Neural crest cell (in vitro differentiated cells): Measurements from ENCODE around the gene ARF1. TPM values are rescaled to one million over a fixed set of nuclear protein-coding genes. Genes with fewer than 3 reads are reported as not detected.

Experiments
- DNase-seq: peaks from one replicate; pipeline ENCODE4 v3.0.0; 2021; ENCODE audit warnings: low read depth, mixed read lengths, low spot score
- H3K27ac Mint-ChIP-seq: one replicate; pipeline ENCODE4 v1.8.0; 2021; ENCODE audit warnings: mild to moderate bottlenecking, mixed read lengths; ENCODE audit not compliant: unreplicated experiment
- H3K27me3 Mint-ChIP-seq: 2 replicates; pipeline ENCODE4 v1.8.0; 2021; ENCODE audit warnings: low read depth, mild to moderate bottlenecking, mixed read lengths
- H3K36me3 Mint-ChIP-seq: 2 replicates; pipeline ENCODE4 v1.8.0; 2021; ENCODE audit warnings: low read depth, mild to moderate bottlenecking, mixed read lengths
- H3K4me1 Mint-ChIP-seq: 2 replicates; pipeline ENCODE4 v1.8.0; 2021; ENCODE audit warnings: mixed read lengths
- H3K4me3 Mint-ChIP-seq: one replicate; pipeline ENCODE4 v1.8.0; 2021; ENCODE audit warnings: mild to moderate bottlenecking, mixed read lengths
- H3K9me3 Mint-ChIP-seq: 2 replicates; pipeline ENCODE4 v1.8.0; 2021; ENCODE audit warnings: mixed read lengths
- total RNA-seq: library from RNA; stranded (reverse); gene quantifications from 2 replicates; pipeline ENCODE4 v1.2.1, GENCODE V29; 2021
- TF ChIP-seq, protein P1 (sequence below): fragments of 200-600 bp; sonication (generic); conservative IDR thresholded peaks from 2 replicates; pipeline ENCODE4 v1.5.0; 2021; ENCODE audit warnings: antibody characterized with exemption, mild to moderate bottlenecking

Gene ARF1
- total RNA-seq, 1 donor from 2014 or later = 237 TPM

DNA sequence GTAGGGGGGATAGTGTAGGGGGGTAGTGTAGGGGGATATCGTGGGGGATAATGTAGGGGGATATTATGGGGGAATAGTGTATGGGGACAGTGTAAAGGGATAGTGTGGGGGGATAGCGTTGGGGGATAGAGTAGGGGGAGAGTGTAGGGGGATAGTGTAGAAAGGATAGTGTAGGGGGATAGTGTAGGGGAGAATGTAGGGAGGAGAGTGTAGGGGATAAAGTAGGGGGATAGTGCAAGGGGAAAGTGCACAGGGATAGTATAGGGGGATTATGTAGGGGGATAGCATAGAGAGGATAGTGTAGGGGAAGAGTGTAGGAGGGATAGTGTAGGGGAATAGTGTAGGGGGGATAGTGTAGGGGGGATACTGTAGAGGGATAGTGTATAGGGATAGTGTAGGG is 12.3 kb upstream of the ARF1 start:
- H3K36me3 Mint-ChIP-seq = no peaks in the 10 kb centered on the region
- TF ChIP-seq, protein P1, sequence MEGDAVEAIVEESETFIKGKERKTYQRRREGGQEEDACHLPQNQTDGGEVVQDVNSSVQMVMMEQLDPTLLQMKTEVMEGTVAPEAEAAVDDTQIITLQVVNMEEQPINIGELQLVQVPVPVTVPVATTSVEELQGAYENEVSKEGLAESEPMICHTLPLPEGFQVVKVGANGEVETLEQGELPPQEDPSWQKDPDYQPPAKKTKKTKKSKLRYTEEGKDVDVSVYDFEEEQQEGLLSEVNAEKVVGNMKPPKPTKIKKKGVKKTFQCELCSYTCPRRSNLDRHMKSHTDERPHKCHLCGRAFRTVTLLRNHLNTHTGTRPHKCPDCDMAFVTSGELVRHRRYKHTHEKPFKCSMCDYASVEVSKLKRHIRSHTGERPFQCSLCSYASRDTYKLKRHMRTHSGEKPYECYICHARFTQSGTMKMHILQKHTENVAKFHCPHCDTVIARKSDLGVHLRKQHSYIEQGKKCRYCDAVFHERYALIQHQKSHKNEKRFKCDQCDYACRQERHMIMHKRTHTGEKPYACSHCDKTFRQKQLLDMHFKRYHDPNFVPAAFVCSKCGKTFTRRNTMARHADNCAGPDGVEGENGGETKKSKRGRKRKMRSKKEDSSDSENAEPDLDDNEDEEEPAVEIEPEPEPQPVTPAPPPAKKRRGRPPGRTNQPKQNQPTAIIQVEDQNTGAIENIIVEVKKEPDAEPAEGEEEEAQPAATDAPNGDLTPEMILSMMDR = no peak
- H3K4me3 Mint-ChIP-seq = no peak overlapping the region
- no peaks in the 10 kb centered on the region for H3K4me1 Mint-ChIP-seq
- no peaks in the 10 kb centered on the region for H3K9me3 Mint-ChIP-seq
- H3K27ac Mint-ChIP-seq = no peak overlapping the region
- H3K27me3 Mint-ChIP-seq = peaks cover 61% of the 10 kb centered on the region
- DNase-seq = no peak

DNA sequence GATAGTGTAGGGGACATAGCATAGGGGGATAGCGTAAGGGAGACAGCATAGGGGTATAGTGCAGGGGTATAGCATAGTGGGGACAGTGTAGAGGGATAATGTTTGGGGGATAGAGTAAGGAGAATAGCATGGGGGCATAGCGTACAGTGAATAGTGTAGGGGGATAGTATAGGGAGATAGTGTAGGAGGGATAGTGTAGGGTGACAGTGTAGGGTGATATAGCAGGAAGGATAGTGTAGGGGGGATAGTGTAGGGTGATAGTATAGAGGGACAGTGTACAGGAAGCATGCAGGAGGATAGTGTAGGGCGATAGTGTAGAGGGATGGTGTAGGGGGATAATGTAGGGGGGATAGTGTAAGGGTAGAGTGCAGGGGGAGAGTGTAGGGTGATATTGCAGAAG is 11.7 kb upstream of the ARF1 start:
- no peaks in the 10 kb centered on the region for H3K36me3 Mint-ChIP-seq
- no peaks in the 10 kb centered on the region for H3K4me1 Mint-ChIP-seq
- H3K27ac Mint-ChIP-seq = no peak overlapping the region
- H3K27me3 Mint-ChIP-seq = peaks cover 56% of the 10 kb centered on the region
- no peak overlapping the region for H3K4me3 Mint-ChIP-seq
- H3K9me3 Mint-ChIP-seq = no peaks in the 10 kb centered on the region
- TF ChIP-seq, protein P1 = no peak
- no peak for DNase-seq

DNA sequence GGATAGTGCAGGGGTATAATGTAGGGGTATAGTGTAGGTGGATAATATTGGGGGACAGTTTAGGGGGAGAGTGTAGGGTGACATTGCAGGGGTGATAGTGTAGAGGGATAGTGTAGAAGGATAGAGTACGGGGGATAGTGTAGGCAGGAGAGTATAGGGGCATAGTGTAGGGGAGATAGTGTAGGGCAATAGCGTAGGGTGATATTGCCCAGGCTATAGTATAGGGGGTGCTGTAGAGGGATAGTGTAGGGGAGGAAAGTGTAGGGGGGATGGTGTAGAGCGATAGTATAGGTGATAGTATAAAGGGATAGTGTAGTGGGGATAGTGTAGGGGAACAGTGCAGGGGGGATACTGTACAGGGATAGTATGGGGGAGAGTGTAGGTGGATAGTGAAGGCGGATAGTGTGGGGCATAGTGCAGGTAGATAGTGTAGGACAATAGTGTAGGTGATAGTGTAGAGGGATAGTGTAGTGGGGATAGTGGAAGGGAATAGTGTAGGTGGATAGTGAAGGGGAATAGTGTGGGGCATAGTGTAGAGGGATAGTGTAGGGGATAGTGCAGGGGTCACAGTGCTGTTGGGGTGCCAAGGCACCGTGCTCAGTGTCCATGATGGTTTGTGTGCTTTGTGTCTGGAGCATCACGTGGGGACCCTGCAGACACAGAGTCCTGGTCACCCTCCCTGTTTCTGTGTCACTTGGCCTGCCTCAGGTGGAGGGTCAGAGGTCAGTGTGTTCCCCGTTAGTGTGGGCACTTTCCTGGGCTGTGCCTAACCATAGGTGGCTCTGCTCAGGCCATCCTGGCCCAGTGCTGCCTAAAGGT is 10.5 kb upstream of the ARF1 start:
- DNase-seq = no peak
- TF ChIP-seq, protein P1 = no peak
- H3K4me1 Mint-ChIP-seq = no peaks in the 10 kb centered on the region
- H3K36me3 Mint-ChIP-seq = no peaks in the 10 kb centered on the region
- H3K4me3 Mint-ChIP-seq = no peak overlapping the region
- no peak overlapping the region for H3K27ac Mint-ChIP-seq
- H3K27me3 Mint-ChIP-seq = peaks cover 49% of the 10 kb centered on the region
- no peaks in the 10 kb centered on the region for H3K9me3 Mint-ChIP-seq

DNA sequence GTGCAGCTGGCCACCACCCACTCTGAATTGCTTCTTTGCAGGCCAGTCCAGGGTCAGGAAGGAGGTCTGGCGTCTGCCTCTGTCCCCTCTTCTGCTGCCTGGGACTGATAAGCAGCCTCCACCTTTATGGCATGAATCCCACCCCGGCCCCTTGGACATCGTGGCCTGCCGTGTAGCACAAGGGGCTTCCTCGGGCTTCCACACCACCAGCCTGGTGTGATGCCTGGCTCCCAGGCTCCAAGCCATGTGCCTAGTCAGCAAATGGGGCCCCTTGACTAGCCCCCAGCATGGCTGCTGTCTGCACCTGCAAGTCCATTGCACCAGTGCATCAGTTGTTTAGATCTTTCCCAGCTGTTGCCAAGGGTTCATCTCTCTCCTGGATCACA is 9.9 kb upstream of the ARF1 start:
- H3K27ac Mint-ChIP-seq = no peak overlapping the region
- H3K9me3 Mint-ChIP-seq = no peaks in the 10 kb centered on the region
- H3K4me3 Mint-ChIP-seq = no peak overlapping the region
- TF ChIP-seq, protein P1 = no peak
- H3K36me3 Mint-ChIP-seq = no peaks in the 10 kb centered on the region
- peaks cover 48% of the 10 kb centered on the region for H3K27me3 Mint-ChIP-seq
- H3K4me1 Mint-ChIP-seq = no peaks in the 10 kb centered on the region
- no peak for DNase-seq

DNA sequence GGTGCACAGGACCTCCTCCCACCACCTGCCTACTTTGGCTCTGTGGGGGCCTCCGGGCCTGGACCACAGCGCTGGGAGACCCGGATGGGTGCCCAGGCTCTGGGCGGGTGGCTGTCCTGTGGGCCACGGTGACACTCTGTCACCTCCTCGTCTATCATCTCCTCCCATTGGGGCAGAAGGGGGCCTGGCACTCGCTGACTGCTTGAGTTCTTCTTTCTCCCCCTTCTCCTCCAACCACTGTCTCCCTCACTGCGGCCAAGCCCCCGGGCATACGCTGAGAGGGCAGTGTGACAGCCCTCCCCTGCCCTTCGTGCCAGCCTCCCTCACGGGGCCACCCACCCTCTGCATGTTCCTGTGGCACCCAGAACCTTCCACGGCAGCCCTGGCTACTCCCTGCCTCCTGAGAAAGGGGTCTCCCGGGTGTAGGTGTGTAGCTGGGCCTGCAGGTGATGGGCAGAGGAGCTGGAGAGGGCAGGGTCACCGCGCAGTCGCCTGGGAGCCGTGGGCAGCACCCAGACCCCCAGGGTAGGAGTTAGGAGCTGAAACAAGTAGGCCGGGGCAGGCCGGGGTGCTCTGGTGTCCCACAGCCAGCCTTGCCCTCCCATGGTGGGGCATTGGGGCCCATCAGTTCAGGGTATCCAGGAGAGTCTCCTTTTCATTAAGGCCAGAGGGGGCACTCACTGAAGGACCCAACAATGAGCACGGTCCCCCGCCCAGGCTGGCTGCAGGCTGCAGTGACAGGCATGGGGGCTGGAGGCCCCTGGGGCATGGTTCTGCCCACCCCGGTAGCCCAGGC is 9.2 kb upstream of the ARF1 start:
- Mint-ChIP-seq H3K27ac (no peak overlapping the region), H3K4me3 (no peak overlapping the region), H3K36me3 (no peaks in the 10 kb centered on the region), H3K27me3 (peaks cover 44% of the 10 kb centered on the region), H3K9me3 (no peaks in the 10 kb centered on the region), H3K4me1 (no peaks in the 10 kb centered on the region)
- DNase-seq = no peak
- TF ChIP-seq, protein P1 = no peak
